Prostate gland (tissue), 2 donors: ENCODE results near the gene HOXD4.

ENCODE experiments used
- CTCF ChIP-seq, 4 experiments: fragments of 200-600 bp in 2 of 4; fragments of 450-650 bp in 2 of 4; sonication (generic) in 2 of 4; IDR thresholded peaks; 1 replicate in 3 of 4; 2 replicates in 1 of 4; pipeline ENCODE4 v1.5.1; 2016 to 2019; ENCODE audit warnings: antibody characterized with exemption in 4 of 4, mild to moderate bottlenecking in 2 of 4, moderate library complexity in 2 of 4
- POLR2AphosphoS5 ChIP-seq: sonication (generic); formaldehyde crosslinking; IDR thresholded peaks from one replicate; pipeline ENCODE4 v1.6.1; 2017; ENCODE audit warnings: antibody characterized with exemption

GRCh38 chr2:176158186-176158591 is 6.8 kb downstream of the HOXD4 start:
- TF ChIP-seq CTCF (IDR thresholded peaks at IDR 0.05) = no peak
- no peak for TF ChIP-seq POLR2AphosphoS5
